Loucy (cell line): Measurements from ENCODE around the gene LSM5.

Source experiments
- CTCF ChIP-seq: fragments of 200-600 bp; sonication (generic); conservative IDR thresholded peaks from 2 replicates; pipeline ENCODE4 v1.5.1; 2014; ENCODE audit warnings: mild to moderate bottlenecking, antibody characterized with exemption, low read length
- EZH2phosphoT487 ChIP-seq: fragments of 200-600 bp; IDR thresholded peaks from 2 replicates; pipeline ENCODE4 v1.6.1; 2018; ENCODE audit warnings: antibody characterized with exemption, mild to moderate bottlenecking, moderate library complexity, borderline replicate concordance

- no peak for TF ChIP-seq CTCF
- no peak for TF ChIP-seq EZH2phosphoT487
These were observed 41.9 kb upstream of the LSM5 start for GRCh38 chr7:32532086-32532485.
